Glutamatergic neuron (in vitro differentiated cells): Measurements from ENCODE around the gene HPD. TPM values are rescaled to one million over a fixed set of nuclear protein-coding genes. Genes with fewer than 3 reads are reported as not detected.
"Not testable (repeated sequence)": the region's sequence is repeated elsewhere in the genome, so short reads cannot be mapped to it uniquely, and the experiment has no call there.

Source experiments
- DNase-seq: peaks from one replicate; pipeline ENCODE4 v3.0.0; 2022
- H3K27ac Mint-ChIP-seq: one replicate; pipeline ENCODE4 v1.8.0; 2020; ENCODE audit warnings: mild to moderate bottlenecking, mixed read lengths, inconsistent platforms; ENCODE audit not compliant: unreplicated experiment
- H3K27me3 Mint-ChIP-seq: one replicate; pipeline ENCODE4 v1.8.0; 2020; ENCODE audit warnings: mild to moderate bottlenecking, moderate library complexity, mixed read lengths, inconsistent platforms; ENCODE audit not compliant: unreplicated experiment
- H3K36me3 Mint-ChIP-seq: one replicate; pipeline ENCODE4 v1.8.0; 2020; ENCODE audit warnings: mild to moderate bottlenecking, mixed read lengths, inconsistent platforms; ENCODE audit not compliant: unreplicated experiment
- H3K4me1 Mint-ChIP-seq: one replicate; pipeline ENCODE4 v1.8.0; 2020; ENCODE audit warnings: mild to moderate bottlenecking, low read depth, mixed read lengths, inconsistent platforms; ENCODE audit not compliant: unreplicated experiment
- H3K4me3 Mint-ChIP-seq: one replicate; pipeline ENCODE4 v1.8.0; 2020; ENCODE audit warnings: mild to moderate bottlenecking, mixed read lengths, inconsistent platforms; ENCODE audit not compliant: unreplicated experiment
- H3K9me3 Mint-ChIP-seq: one replicate; pipeline ENCODE4 v1.8.0; 2020; ENCODE audit warnings: mild to moderate bottlenecking, moderate library complexity, mixed read lengths, inconsistent platforms; ENCODE audit not compliant: unreplicated experiment
- CTCF ChIP-seq: fragments of 200-600 bp; sonication (generic); IDR thresholded peaks from one replicate; pipeline ENCODE4 v1.5.0; 2021; ENCODE audit not compliant: partially characterized antibody, unreplicated experiment
- total RNA-seq: library from RNA; stranded (reverse); fragmentation: NEBNext Ultra II Directional; extraction: Animal tissue kit (Norgen Biotek cat#: 25700); gene quantifications from one replicate; pipeline ENCODE4 v1.2.1, GENCODE V29; 2021; ENCODE audit not compliant: unreplicated experiment

Gene HPD
- total RNA-seq, 1 donor from 2014 or later: not detected

DNA sequence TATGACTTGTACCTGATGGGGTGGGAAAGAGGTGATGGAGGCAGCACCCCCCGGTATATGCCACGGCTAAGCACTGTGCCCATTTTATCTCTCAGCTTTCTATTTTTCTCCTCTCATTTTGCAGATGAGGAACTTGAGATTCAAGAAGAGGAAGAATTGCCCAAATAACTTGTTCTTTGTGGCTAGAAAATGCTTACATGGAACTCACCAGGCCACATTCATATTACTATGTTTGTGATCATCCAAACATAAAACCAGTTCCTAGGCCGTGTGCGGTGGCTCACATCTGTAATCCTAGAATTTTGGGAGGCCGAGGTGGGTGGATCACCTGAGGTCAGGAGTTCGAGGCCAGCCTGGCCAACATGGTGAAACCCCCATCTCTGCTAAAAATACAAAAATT, 15.4 kb upstream of the HPD start:
- no peak overlapping the region for H3K27ac Mint-ChIP-seq
- no peak for TF ChIP-seq CTCF
- no peaks in the 10 kb centered on the region for H3K4me1 Mint-ChIP-seq

GRCh38 chr12:121873216-121873569, 14.5 kb upstream of the HPD start:
- Mint-ChIP-seq H3K9me3 (peaks cover 2% of the 10 kb centered on the region), H3K36me3 (no peaks in the 10 kb centered on the region), H3K4me3 (no peak overlapping the region), H3K27ac (no peak overlapping the region), H3K27me3 (no peaks in the 10 kb centered on the region), H3K4me1 (no peaks in the 10 kb centered on the region)
- DNase-seq: no peak
- TF ChIP-seq CTCF: no peak

More for the DNA sequence above, 15.4 kb upstream of the HPD start:
- Mint-ChIP-seq H3K27me3 (no peaks in the 10 kb centered on the region), H3K36me3 (no peaks in the 10 kb centered on the region), H3K9me3 (peaks cover 2% of the 10 kb centered on the region), H3K4me3 (no peak overlapping the region)
- DNase-seq: no peak

DNA sequence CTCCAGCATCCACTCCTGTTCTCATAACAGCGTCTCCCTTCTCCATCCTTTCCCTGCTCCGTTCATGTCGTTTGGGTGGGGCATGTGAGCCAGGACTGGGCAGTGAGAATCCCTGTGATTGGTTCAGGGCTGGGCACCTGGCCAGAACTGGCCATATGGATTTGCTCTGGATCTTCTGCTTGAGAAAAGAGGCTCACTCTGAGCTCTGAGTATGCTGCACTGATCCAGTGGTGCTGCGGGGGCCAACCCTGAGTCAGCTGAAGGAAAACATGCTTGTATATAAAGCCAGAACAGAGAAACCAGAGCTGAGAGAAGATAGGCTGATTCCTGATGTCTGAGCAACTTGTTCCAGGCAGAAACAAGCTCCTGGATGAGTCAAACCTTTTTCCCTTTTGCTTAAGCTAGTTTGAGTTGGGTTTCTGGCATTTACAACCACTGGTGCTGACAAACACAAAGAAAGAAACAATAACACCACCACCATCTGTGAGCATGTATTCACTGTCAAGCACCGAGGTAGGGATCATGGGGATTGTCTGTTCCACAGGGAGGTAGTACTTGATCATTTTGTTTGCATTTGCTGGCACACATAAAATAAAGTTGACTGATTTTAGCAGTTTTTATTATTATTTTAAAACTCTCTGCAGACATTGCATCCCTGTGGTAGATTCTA, 14.0 kb upstream of the HPD start:
- Mint-ChIP-seq H3K4me1 (no peaks in the 10 kb centered on the region), H3K27ac (no peak overlapping the region)

DNA sequence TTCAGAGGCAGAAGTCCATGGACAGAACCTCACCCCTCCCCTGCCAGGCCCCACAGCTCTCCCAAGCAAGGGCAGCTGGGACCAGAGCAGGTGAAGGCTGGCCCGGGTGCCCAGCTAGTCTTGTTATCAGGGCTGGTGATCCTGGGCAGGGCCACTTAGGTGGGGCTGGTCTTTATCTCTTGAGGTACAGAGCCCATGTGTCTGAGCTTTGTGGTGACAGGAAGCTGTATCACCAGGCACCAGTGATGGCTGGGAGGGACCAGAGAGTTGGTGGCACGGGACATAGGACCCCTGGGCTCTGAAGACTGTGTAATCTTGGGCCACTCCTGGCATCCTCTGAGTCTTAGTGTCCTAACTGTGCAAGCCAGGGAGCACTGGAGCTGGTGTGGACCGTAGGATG, 12.8 kb upstream of the HPD start:
- Mint-ChIP-seq H3K27me3 (no peaks in the 10 kb centered on the region), H3K4me3 (no peak overlapping the region), H3K4me1 (no peaks in the 10 kb centered on the region), H3K27ac (no peak overlapping the region), H3K36me3 (no peaks in the 10 kb centered on the region), H3K9me3 (peaks cover 2% of the 10 kb centered on the region)
- no peak for TF ChIP-seq CTCF
- no peak for DNase-seq

More for the DNA sequence above, 14.0 kb upstream of the HPD start:
- no peak for TF ChIP-seq CTCF
- Mint-ChIP-seq H3K27me3 (no peaks in the 10 kb centered on the region), H3K4me3 (no peak overlapping the region), H3K9me3 (peaks cover 2% of the 10 kb centered on the region), H3K36me3 (no peaks in the 10 kb centered on the region)
- DNase-seq: no peak

DNA sequence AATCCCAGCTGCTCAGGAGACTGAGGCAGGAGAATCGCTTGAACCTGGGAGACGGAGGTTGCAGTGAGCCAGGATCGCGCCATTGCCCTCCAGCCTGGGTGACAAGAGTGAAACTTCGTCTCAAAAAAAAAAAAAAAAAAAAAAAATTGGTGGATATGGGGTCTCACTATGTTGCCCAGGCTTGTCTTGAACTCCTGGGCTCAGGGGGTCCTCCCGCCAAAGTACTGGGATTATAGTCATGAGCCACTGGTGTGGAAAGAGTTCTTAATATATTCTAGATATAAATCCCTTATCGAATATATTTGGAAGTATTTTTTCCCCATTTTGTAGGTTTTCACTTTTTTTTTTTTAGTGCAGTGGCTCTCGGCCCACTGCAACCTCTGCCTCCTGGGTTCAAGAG, 10.6 kb upstream of the HPD start:
- H3K36me3 Mint-ChIP-seq, H3K9me3 Mint-ChIP-seq, H3K27me3 Mint-ChIP-seq, H3K27ac Mint-ChIP-seq, H3K4me3 Mint-ChIP-seq, H3K4me1 Mint-ChIP-seq, DNase-seq: not testable (repeated sequence)
